PC-9 (cell line): Measurements from ENCODE around the gene ZNF256. TPM values are rescaled to one million over a fixed set of nuclear protein-coding genes. Genes with fewer than 3 reads are reported as not detected.
A peak's percentile ranks its signal among the peaks of the same experiment; 100 is the strongest.

Experiments used
- Bru-seq: library from RNA; stranded (reverse); fragments of 400-500 nt; gene quantifications from one replicate; lab custom pipeline; 2021; lab: Mats Ljungman, UMichigan
- BruChase-seq, 2 experiments: library from RNA; stranded (reverse); fragments of 400-500 nt; gene quantifications; one replicate each; lab custom pipeline; 2021; lab: Mats Ljungman, UMichigan
- BruUV-seq: library from RNA; stranded (reverse); fragments of 400-500 nt; replicated peaks from 2 replicates; lab custom pipeline; 2021; lab: Mats Ljungman, UMichigan
- CTCF ChIA-PET: fragments of 300-600 bp; sonication (Branson Sonifier 250); formaldehyde crosslinking; loops from one replicate; lab custom pipeline; 2022; ENCODE audit warnings: antibody characterized with exemption; lab: Charles Lee
- POLR2A ChIA-PET: fragments of 300-600 bp; sonication (Branson Sonifier 250); formaldehyde crosslinking; loops from one replicate; lab custom pipeline; 2022; ENCODE audit warnings: antibody characterized with exemption; ENCODE audit not compliant: unreplicated experiment; lab: Charles Lee
- DNase-seq, 2 experiments: peaks; one replicate each; pipeline versions ENCODE4 v3.0.0 to v3.0.0-alpha.2; 2015 to 2022; ENCODE audit warnings: mixed read lengths in 1 of 2
- H2AFZ ChIP-seq: fragments of 200-600 bp; sonication (generic); 2 replicates; pipeline ENCODE4 v1.8.1; 2017; ENCODE audit warnings: antibody characterized with exemption
- H3F3A ChIP-seq: fragments of 200-600 bp; sonication (generic); 2 replicates; pipeline ENCODE4 v1.8.1; 2017; ENCODE audit warnings: antibody characterized with exemption, mild to moderate bottlenecking, low read depth; ENCODE audit not compliant: insufficient read depth
- H3K27ac ChIP-seq: fragments of 200-600 bp; sonication (generic); 2 replicates; pipeline ENCODE4 v1.6.1; 2016; ENCODE audit warnings: mixed run types
- H3K27me3 ChIP-seq: fragments of 200-600 bp; sonication (generic); 2 replicates; pipeline ENCODE4 v1.6.1; 2016; ENCODE audit warnings: low read depth, mixed run types; ENCODE audit not compliant: insufficient read depth
- H3K36me3 ChIP-seq: fragments of 200-600 bp; sonication (generic); 2 replicates; pipeline ENCODE4 v1.6.1; 2016; ENCODE audit warnings: low read depth, mixed run types
- H3K4me1 ChIP-seq: fragments of 200-600 bp; sonication (generic); replicated peaks from 2 replicates; pipeline ENCODE4 v1.6.1; 2016; ENCODE audit warnings: mixed run types; ENCODE audit not compliant: insufficient read depth
- H3K4me2 ChIP-seq: fragments of 200-600 bp; sonication (generic); 2 replicates; pipeline ENCODE4 v1.6.1; 2017; ENCODE audit warnings: mixed run types
- H3K4me3 ChIP-seq: fragments of 200-600 bp; sonication (generic); 2 replicates; pipeline ENCODE4 v1.6.1; 2016; ENCODE audit warnings: mixed run types
- H3K79me2 ChIP-seq: fragments of 200-600 bp; sonication (generic); 2 replicates; pipeline ENCODE4 v1.6.1; 2017; ENCODE audit warnings: low read depth, mixed run types
- H3K9me2 ChIP-seq: fragments of 200-600 bp; sonication (generic); 2 replicates; pipeline ENCODE4 v1.8.1; 2017; ENCODE audit warnings: mild to moderate bottlenecking; ENCODE audit not compliant: insufficient read depth
- H3K9me3 ChIP-seq: fragments of 200-600 bp; sonication (generic); 2 replicates; pipeline ENCODE4 v1.8.1; 2016; ENCODE audit warnings: low read depth; ENCODE audit not compliant: insufficient read depth
- H4K20me1 ChIP-seq: fragments of 200-600 bp; sonication (generic); 2 replicates; pipeline ENCODE4 v1.8.1; 2017; ENCODE audit not compliant: insufficient read depth
- EZH2 ChIP-seq: fragments of 200-600 bp; sonication (generic); IDR thresholded peaks from 2 replicates; pipeline ENCODE4 v1.8.0; 2017; ENCODE audit warnings: antibody characterized with exemption, low read depth
- intact Hi-C: fragments of 100-400 bp; cut with micrococcal nuclease; formaldehyde crosslinking; loops from one replicate; pipeline ENCODE4 v1.10.0; 2022; ENCODE audit not compliant: unreplicated experiment
- long read RNA-seq: library from polyadenylated mRNA; stranded (forward); transcript quantifications from one replicate; pipeline ENCODE4 v2.0.0, GENCODE V29; 2022
- total RNA-seq: library from RNA; stranded (reverse); gene quantifications from 2 replicates; pipeline ENCODE4 v1.2.3, GENCODE V29; 2021
- TF ChIP-seq, protein P1 (sequence below): fragments of 200-600 bp; sonication (generic); conservative IDR thresholded peaks from 2 replicates; pipeline ENCODE4 v1.6.1; 2017; ENCODE audit warnings: mixed run types, antibody characterized with exemption, mild to moderate bottlenecking, moderate library complexity

ZNF256 gene
- 6.3 and 6.4 TPM in 2 replicates for total RNA-seq
- Bru-seq, nascent RNA, result percentile 78 among the genes with signal in this experiment
- BruChase-seq, experiment 1, labeled RNA remaining after a 2-hour chase, result percentile 77 among the genes with signal in this experiment
- BruChase-seq, experiment 2, labeled RNA remaining after a 6-hour chase, result percentile 50 among the genes with signal in this experiment
- long read RNA-seq, partial matches to known transcripts, result 0 of 4 reads
- long read RNA-seq, other reads (novel, unspliced or antisense), result 0 of 4 reads

DNA sequence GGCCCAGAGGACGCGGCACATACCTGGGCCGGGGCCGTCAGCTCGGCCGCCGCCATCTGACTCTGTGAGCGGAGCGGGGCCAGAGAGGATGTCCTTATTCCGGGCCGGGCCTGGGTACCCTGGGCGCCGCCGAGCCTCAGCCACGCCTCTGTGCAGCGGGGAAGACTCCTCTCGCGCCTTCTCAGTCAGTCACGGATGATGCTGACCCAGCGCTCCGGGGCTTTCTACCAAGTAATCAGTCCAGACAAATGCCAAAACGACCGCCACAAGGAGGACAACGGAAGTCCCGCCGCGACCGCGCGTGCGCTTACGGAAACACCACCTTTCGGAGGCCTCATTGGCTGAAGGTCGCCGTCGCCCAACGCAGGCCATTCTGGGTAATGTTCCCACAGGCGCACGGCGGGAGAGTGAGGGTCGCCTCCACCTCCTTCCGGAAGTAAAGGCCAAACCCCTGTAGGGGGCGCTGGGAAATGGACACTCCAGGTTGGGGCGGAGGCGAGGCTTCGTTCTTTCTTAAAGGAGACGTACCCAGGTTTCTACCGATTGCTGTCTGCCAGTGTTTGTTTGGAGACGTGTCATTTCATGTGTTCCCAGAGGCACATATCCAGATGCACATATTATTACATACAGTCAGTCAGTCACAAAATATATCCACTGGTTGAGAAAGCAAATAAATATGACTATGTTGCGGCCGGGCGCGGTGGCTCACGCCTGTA is at the start of gene ZNF256:
Gene ZNF256 (minus strand): TSS at position 288 of the 716 bp plus-strand sequence. CDS start 232 bp downstream, at position 56.
- POLR2A ChIA-PET, result no interaction called here
- no TSS peak for BruUV-seq
- intact Hi-C loops, result loop anchor here (1.0 kb wide), 4 partner anchors 55 to 470 kb away; partner anchors contain the start of genes ZNF606 and ZNF772

DNA sequence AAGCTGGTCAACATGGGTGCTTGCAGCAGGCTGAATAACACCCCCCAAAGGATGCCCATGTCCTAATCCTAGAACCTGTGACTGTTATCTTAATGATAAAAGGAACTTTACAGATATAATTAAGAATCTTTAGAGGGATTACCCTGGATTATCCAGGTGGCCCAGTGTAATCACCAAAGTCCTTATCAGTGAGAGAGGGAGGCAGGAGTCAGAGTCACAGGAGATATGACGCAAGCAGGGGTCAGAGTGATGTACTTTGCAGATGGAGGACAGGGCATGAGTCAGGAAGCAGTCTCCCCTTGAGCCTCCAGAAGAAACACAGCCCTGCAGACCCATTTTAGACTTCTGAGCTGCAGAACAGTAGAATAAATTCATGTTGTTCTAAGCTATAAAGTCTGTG is 45.3 kb upstream of the ZNF256 start:
- H3K9me3 ChIP-seq, result peaks cover 67% of the 10 kb centered on the region
- TF ChIP-seq, protein P1, sequence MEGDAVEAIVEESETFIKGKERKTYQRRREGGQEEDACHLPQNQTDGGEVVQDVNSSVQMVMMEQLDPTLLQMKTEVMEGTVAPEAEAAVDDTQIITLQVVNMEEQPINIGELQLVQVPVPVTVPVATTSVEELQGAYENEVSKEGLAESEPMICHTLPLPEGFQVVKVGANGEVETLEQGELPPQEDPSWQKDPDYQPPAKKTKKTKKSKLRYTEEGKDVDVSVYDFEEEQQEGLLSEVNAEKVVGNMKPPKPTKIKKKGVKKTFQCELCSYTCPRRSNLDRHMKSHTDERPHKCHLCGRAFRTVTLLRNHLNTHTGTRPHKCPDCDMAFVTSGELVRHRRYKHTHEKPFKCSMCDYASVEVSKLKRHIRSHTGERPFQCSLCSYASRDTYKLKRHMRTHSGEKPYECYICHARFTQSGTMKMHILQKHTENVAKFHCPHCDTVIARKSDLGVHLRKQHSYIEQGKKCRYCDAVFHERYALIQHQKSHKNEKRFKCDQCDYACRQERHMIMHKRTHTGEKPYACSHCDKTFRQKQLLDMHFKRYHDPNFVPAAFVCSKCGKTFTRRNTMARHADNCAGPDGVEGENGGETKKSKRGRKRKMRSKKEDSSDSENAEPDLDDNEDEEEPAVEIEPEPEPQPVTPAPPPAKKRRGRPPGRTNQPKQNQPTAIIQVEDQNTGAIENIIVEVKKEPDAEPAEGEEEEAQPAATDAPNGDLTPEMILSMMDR, result no peak
- TF ChIP-seq EZH2, result no peak
- H3K4me3 ChIP-seq, result no peak overlapping the region
- H4K20me1 ChIP-seq, result no peaks in the 10 kb centered on the region
- intact Hi-C loops, result no loop called here
- no peaks in the 10 kb centered on the region for H3K27me3 ChIP-seq
- no peak overlapping the region for H3K4me2 ChIP-seq
- no peaks in the 10 kb centered on the region for H3K79me2 ChIP-seq
- no peak overlapping the region for H2AFZ ChIP-seq
- DNase-seq, result no peak
- ChIA-PET POLR2A (no interaction called here), CTCF (no interaction called here)
- no peaks in the 10 kb centered on the region for H3F3A ChIP-seq
- no peaks in the 10 kb centered on the region for H3K4me1 ChIP-seq
- H3K27ac ChIP-seq, result no peak overlapping the region
- H3K9me2 ChIP-seq, result no peaks in the 10 kb centered on the region
- H3K36me3 ChIP-seq, result peaks cover 44% of the 10 kb centered on the region
- no TSS peak for BruUV-seq

More for the DNA sequence above, at the start of gene ZNF256:
- peaks cover 27% of the 10 kb centered on the region for H3K79me2 ChIP-seq
- H2AFZ ChIP-seq, result peak within 1 kb of the TSS; percentile 96
- H3F3A ChIP-seq, result peaks cover 6% of the 10 kb centered on the region; the same call in 1 of the 2 replicates
- peaks cover 58% of the 10 kb centered on the region for H3K9me3 ChIP-seq
- peaks cover 9% of the 10 kb centered on the region for H3K4me1 ChIP-seq
- peaks cover 22% of the 10 kb centered on the region; the same call in 1 of the 2 replicates for H3K36me3 ChIP-seq
- H3K4me2 ChIP-seq, result peak within 1 kb of the TSS; percentile 91
- peak; percentile 86 to 96 for DNase-seq
- TF ChIP-seq EZH2, result no peak
- TF ChIP-seq, protein P1, result peak; percentile 63
- H3K4me3 ChIP-seq, result peak within 1 kb of the TSS; percentile 91
- H3K27ac ChIP-seq, result peak within 1 kb of the TSS; percentile 35; the same call in 1 of the 2 replicates
- no peaks in the 10 kb centered on the region for H4K20me1 ChIP-seq
- CTCF ChIA-PET, result no interaction called here
- H3K9me2 ChIP-seq, result no peaks in the 10 kb centered on the region
- H3K27me3 ChIP-seq, result 0 out of 2 replicates have a peak, but pooled peaks cover 4% of the 10 kb centered on the region

DNA sequence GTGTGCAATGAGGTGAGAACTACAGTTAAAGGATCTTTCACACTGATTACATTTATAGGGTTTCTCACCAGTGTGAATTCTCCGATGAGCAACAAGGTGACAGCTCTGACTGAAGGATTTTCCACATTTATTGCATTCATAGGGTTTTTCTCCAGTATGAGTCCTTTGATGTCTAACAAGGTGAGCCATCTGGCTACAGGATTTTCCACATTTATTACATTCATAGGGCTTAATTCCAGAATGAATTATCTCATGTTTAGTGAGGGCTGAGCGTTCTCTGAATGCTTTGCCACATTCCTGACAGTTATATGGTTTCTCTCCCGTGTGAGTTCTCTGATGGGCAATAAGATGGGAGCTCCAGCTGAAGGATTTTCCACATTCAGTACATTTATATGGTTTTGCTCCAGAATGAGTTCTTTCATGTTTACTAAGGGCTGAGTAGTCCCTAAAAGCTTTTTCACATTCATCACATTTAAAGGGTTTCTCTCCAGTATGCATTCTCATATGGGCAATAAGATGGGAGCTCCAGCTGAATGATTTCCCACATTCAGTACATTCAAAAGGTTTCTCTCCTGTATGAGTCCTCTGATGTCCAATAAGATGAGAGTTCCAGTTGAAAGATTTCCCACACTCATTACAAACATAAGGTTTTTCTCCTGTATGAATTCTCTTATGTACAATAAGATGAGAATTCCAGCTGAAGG is 31.2 kb upstream of the ZNF256 start:
- Histone ChIP-seq H3K36me3 (peaks cover 48% of the 10 kb centered on the region), H3K79me2 (no peaks in the 10 kb centered on the region), H2AFZ (no peak overlapping the region), H3K9me3 (peaks cover 91% of the 10 kb centered on the region), H3K4me2 (no peak overlapping the region), H4K20me1 (no peaks in the 10 kb centered on the region), H3F3A (peaks cover 16% of the 10 kb centered on the region; the same call in 1 of the 2 replicates), H3K4me3 (no peak overlapping the region), H3K4me1 (no peaks in the 10 kb centered on the region), H3K27ac (no peak overlapping the region), H3K9me2 (no peaks in the 10 kb centered on the region), H3K27me3 (no peaks in the 10 kb centered on the region)
- TF ChIP-seq EZH2, result no peak
- TF ChIP-seq, protein P1, result no peak
- POLR2A ChIA-PET, result interaction anchor here (0.7 kb wide), 1 partner anchor 20 kb away, joined by 4 read pairs; no protein-coding TSS in a partner anchor
- CTCF ChIA-PET, result no interaction called here
- intact Hi-C loops, result no loop called here
- BruUV-seq, result no TSS peak
- DNase-seq, result no peak
